Astrocyte (in vitro differentiated cells and primary cell): ENCODE measurements around the gene PHKA2. TPM values are rescaled to one million over a fixed set of nuclear protein-coding genes. Genes with fewer than 3 reads are reported as not detected.

Source experiments
- DNase-seq: peaks from one replicate; pipeline ENCODE4 v3.0.0-alpha.2; 2010; ENCODE audit warnings: low read depth
- FAIRE-seq: peaks from 2 replicates; lab custom pipeline; 2011; peaks lifted over from hg19 to GRCh38; lab: Jason Lieb, UNC
- H2AFZ ChIP-seq: 2 replicates; pipeline ENCODE4 v1.6.0; 2012; ENCODE audit warnings: low read depth, low read length, inconsistent platforms
- H3K27ac ChIP-seq: 2 replicates; pipeline ENCODE4 v1.5.1; 2011; ENCODE audit warnings: low read depth, low read length, inconsistent platforms
- H3K27me3 ChIP-seq: 2 replicates; pipeline ENCODE4 v1.6.0; 2011; ENCODE audit warnings: low read length, inconsistent platforms; ENCODE audit not compliant: insufficient read depth
- H3K36me3 ChIP-seq: 2 replicates; pipeline ENCODE4 v1.5.1; 2011; ENCODE audit warnings: low read length, inconsistent platforms; ENCODE audit not compliant: insufficient read depth
- H3K4me1 ChIP-seq: 2 replicates; pipeline ENCODE4 v1.5.1; 2011; ENCODE audit warnings: low read length, inconsistent platforms; ENCODE audit not compliant: insufficient read depth
- H3K4me2 ChIP-seq: 2 replicates; pipeline ENCODE4 v1.6.0; 2012; ENCODE audit warnings: low read length, inconsistent platforms
- H3K4me3 ChIP-seq: 2 replicates; pipeline ENCODE4 v1.5.1; 2011; ENCODE audit warnings: low read depth, mild to moderate bottlenecking, low read length, inconsistent platforms; ENCODE audit not compliant: insufficient read depth
- H3K79me2 ChIP-seq: 2 replicates; pipeline ENCODE4 v1.6.0; 2012; ENCODE audit warnings: mild to moderate bottlenecking, low read length, inconsistent platforms; ENCODE audit not compliant: insufficient read depth
- H3K9ac ChIP-seq: 2 replicates; pipeline ENCODE4 v1.6.0; 2012; ENCODE audit warnings: mild to moderate bottlenecking, low read length, inconsistent platforms
- H3K9me3 ChIP-seq: 2 replicates; pipeline ENCODE4 v1.5.1; 2012; ENCODE audit warnings: low read depth, mild to moderate bottlenecking, low read length, inconsistent platforms; ENCODE audit not compliant: insufficient read depth
- H4K20me1 ChIP-seq: 2 replicates; pipeline ENCODE4 v1.6.0; 2012; ENCODE audit warnings: low read length, inconsistent platforms; ENCODE audit not compliant: insufficient read depth
- H3K27ac Mint-ChIP-seq: one replicate; pipeline ENCODE4 v1.8.0; 2021; ENCODE audit warnings: mild to moderate bottlenecking, mixed read lengths; ENCODE audit not compliant: unreplicated experiment
- H3K27me3 Mint-ChIP-seq: one replicate; pipeline ENCODE4 v1.8.0; 2021; ENCODE audit warnings: low read depth, mixed read lengths; ENCODE audit not compliant: unreplicated experiment
- H3K36me3 Mint-ChIP-seq: one replicate; pipeline ENCODE4 v1.8.0; 2021; ENCODE audit warnings: low read depth, mixed read lengths; ENCODE audit not compliant: unreplicated experiment
- H3K4me1 Mint-ChIP-seq: one replicate; pipeline ENCODE4 v1.8.0; 2021; ENCODE audit warnings: low read depth, mixed read lengths; ENCODE audit not compliant: unreplicated experiment
- H3K4me3 Mint-ChIP-seq: one replicate; pipeline ENCODE4 v1.8.0; 2021; ENCODE audit warnings: mild to moderate bottlenecking, moderate library complexity, mixed read lengths; ENCODE audit not compliant: unreplicated experiment
- H3K9me3 Mint-ChIP-seq: one replicate; pipeline ENCODE4 v1.8.0; 2021; ENCODE audit warnings: mild to moderate bottlenecking, mixed read lengths; ENCODE audit not compliant: unreplicated experiment
- EZH2 ChIP-seq: IDR thresholded peaks from 2 replicates; pipeline ENCODE4 v1.6.1; 2012; ENCODE audit warnings: mild to moderate bottlenecking, low read length, inconsistent platforms; ENCODE audit not compliant: insufficient read depth
- total RNA-seq: library from RNA; stranded (reverse); gene quantifications from 2 replicates; pipeline ENCODE4 v1.2.1, GENCODE V29; 2021
- TF ChIP-seq, protein P1 (sequence below): IDR thresholded peaks from 2 replicates; pipeline ENCODE4 v1.5.1; 2011; ENCODE audit warnings: low read depth, mild to moderate bottlenecking, inconsistent platforms, low read length, moderate library complexity; ENCODE audit not compliant: insufficient read depth

PHKA2 gene
- total RNA-seq, 1 donor from 2014 or later, result 12.4 TPM

DNA sequence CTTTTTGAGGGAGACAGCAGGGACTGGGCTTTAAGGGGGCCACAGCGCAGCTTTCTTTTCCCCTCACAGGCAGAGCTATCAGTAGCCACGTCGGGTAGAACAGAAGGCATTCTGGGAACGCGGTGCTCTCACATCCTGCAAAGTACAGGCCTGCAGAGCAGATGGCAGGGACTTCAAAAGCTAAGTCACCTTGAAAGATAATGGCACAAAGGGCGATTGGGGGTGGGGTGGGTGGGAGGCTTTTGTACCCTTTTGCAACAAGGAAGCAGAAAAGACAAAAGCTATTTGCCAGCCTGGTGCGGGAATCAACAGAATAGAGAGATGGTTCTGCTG lies 93.9 kb downstream of the PHKA2 start:
- Histone ChIP-seq H3K9ac (no peak overlapping the region), H3K79me2 (no peaks in the 10 kb centered on the region), H3K9me3 (no peaks in the 10 kb centered on the region), H3K4me2 (no peak overlapping the region), H3K4me3 (no peak overlapping the region), H4K20me1 (no peaks in the 10 kb centered on the region), H3K36me3 (no peaks in the 10 kb centered on the region), H3K27me3 (no peaks in the 10 kb centered on the region), H3K4me1 (peaks cover 12% of the 10 kb centered on the region), H3K27ac (no peak overlapping the region), H2AFZ (no peak overlapping the region)
- Mint-ChIP-seq H3K9me3 (no peaks in the 10 kb centered on the region), H3K27ac (no peak overlapping the region), H3K4me3 (no peak overlapping the region), H3K27me3 (no peaks in the 10 kb centered on the region), H3K36me3 (no peaks in the 10 kb centered on the region), H3K4me1 (peaks cover 14% of the 10 kb centered on the region)
- TF ChIP-seq, protein P1, sequence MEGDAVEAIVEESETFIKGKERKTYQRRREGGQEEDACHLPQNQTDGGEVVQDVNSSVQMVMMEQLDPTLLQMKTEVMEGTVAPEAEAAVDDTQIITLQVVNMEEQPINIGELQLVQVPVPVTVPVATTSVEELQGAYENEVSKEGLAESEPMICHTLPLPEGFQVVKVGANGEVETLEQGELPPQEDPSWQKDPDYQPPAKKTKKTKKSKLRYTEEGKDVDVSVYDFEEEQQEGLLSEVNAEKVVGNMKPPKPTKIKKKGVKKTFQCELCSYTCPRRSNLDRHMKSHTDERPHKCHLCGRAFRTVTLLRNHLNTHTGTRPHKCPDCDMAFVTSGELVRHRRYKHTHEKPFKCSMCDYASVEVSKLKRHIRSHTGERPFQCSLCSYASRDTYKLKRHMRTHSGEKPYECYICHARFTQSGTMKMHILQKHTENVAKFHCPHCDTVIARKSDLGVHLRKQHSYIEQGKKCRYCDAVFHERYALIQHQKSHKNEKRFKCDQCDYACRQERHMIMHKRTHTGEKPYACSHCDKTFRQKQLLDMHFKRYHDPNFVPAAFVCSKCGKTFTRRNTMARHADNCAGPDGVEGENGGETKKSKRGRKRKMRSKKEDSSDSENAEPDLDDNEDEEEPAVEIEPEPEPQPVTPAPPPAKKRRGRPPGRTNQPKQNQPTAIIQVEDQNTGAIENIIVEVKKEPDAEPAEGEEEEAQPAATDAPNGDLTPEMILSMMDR, result no peak
- no peak for TF ChIP-seq EZH2
- no peak for DNase-seq
- no peak for FAIRE-seq

- Histone ChIP-seq H3K4me2 (no peak overlapping the region), H3K9me3 (no peaks in the 10 kb centered on the region), H3K27ac (no peak overlapping the region), H3K9ac (no peak overlapping the region), H2AFZ (no peak overlapping the region), H3K79me2 (no peaks in the 10 kb centered on the region), H3K27me3 (no peaks in the 10 kb centered on the region), H3K36me3 (no peaks in the 10 kb centered on the region), H3K4me3 (no peak overlapping the region), H4K20me1 (no peaks in the 10 kb centered on the region), H3K4me1 (peaks cover 12% of the 10 kb centered on the region)
- FAIRE-seq, result no peak
- Mint-ChIP-seq H3K4me3 (no peak overlapping the region), H3K36me3 (no peaks in the 10 kb centered on the region), H3K27me3 (no peaks in the 10 kb centered on the region), H3K27ac (no peak overlapping the region), H3K4me1 (peaks cover 14% of the 10 kb centered on the region), H3K9me3 (no peaks in the 10 kb centered on the region)
- no peak for DNase-seq
- no peak for TF ChIP-seq EZH2
- TF ChIP-seq, protein P1, result no peak
Observed at GRCh38 chrX:18889346-18890048, 94.4 kb downstream of the PHKA2 start.

GRCh38 chrX:18888281-18888680 lies 95.6 kb downstream of the PHKA2 start:
- Mint-ChIP-seq H3K4me3 (no peak overlapping the region), H3K9me3 (no peaks in the 10 kb centered on the region), H3K36me3 (no peaks in the 10 kb centered on the region), H3K27me3 (no peaks in the 10 kb centered on the region), H3K4me1 (peaks cover 14% of the 10 kb centered on the region), H3K27ac (no peak overlapping the region)
- DNase-seq (no peak), FAIRE-seq (no peak)
- no peak overlapping the region for H3K4me3 ChIP-seq
- H3K4me1 ChIP-seq, result peaks cover 12% of the 10 kb centered on the region
- H4K20me1 ChIP-seq, result no peaks in the 10 kb centered on the region
- no peak overlapping the region for H3K4me2 ChIP-seq
- TF ChIP-seq EZH2, result no peak
- TF ChIP-seq, protein P1, result no peak
- H3K36me3 ChIP-seq, result no peaks in the 10 kb centered on the region
- no peak overlapping the region for H3K9ac ChIP-seq
- H3K79me2 ChIP-seq, result no peaks in the 10 kb centered on the region
- no peak overlapping the region for H3K27ac ChIP-seq
- H3K9me3 ChIP-seq, result no peaks in the 10 kb centered on the region
- no peak overlapping the region for H2AFZ ChIP-seq
- H3K27me3 ChIP-seq, result no peaks in the 10 kb centered on the region
